ENCODE measurements around the gene JUNB. TPM values are rescaled to one million over a fixed set of nuclear protein-coding genes. Genes with fewer than 3 reads are reported as not detected.

Gene JUNB
- polyA plus RNA-seq, 1 of the 3 experiments (the other 2 are of a cell fraction) = 224 TPM

GRCh38 chr19:12788682-12789097, 2.6 kb upstream of the JUNB start (continued):
- no peak for TF ChIP-seq USF2 (IDR thresholded peaks at IDR 0.05; ENCODE audit: borderline replicate concordance, low read depth, low read length)
- no peak for TF ChIP-seq EZH2phosphoT487 (IDR thresholded peaks at IDR 0.05; ENCODE audit: borderline replicate concordance, low read depth)
- no peak for TF ChIP-seq SMC3 (IDR thresholded peaks at IDR 0.05; ENCODE audit: low read depth, low read length)
- TF ChIP-seq SIN3A (IDR thresholded peaks at IDR 0.05; ENCODE audit: borderline replicate concordance, low read depth, low read length) = no peak
- no peak for TF ChIP-seq IRF3 (IDR thresholded peaks at IDR 0.05; ENCODE audit: low read depth, low read length)
- TF ChIP-seq USF1 (IDR thresholded peaks at IDR 0.05; ENCODE audit: borderline replicate concordance, low read depth) = no peak
- TF ChIP-seq, protein P1, sequence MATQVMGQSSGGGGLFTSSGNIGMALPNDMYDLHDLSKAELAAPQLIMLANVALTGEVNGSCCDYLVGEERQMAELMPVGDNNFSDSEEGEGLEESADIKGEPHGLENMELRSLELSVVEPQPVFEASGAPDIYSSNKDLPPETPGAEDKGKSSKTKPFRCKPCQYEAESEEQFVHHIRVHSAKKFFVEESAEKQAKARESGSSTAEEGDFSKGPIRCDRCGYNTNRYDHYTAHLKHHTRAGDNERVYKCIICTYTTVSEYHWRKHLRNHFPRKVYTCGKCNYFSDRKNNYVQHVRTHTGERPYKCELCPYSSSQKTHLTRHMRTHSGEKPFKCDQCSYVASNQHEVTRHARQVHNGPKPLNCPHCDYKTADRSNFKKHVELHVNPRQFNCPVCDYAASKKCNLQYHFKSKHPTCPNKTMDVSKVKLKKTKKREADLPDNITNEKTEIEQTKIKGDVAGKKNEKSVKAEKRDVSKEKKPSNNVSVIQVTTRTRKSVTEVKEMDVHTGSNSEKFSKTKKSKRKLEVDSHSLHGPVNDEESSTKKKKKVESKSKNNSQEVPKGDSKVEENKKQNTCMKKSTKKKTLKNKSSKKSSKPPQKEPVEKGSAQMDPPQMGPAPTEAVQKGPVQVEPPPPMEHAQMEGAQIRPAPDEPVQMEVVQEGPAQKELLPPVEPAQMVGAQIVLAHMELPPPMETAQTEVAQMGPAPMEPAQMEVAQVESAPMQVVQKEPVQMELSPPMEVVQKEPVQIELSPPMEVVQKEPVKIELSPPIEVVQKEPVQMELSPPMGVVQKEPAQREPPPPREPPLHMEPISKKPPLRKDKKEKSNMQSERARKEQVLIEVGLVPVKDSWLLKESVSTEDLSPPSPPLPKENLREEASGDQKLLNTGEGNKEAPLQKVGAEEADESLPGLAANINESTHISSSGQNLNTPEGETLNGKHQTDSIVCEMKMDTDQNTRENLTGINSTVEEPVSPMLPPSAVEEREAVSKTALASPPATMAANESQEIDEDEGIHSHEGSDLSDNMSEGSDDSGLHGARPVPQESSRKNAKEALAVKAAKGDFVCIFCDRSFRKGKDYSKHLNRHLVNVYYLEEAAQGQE (IDR thresholded peaks at IDR 0.05; ENCODE audit: low read depth, low read length) = 0 out of 2 replicates have a peak, but pooled peaks have one; percentile 60
- no peak for TF ChIP-seq TAF1 (IDR thresholded peaks at IDR 0.05; ENCODE audit: borderline replicate concordance, low read depth, low read length)
- no peak for TF ChIP-seq FOXM1 (IDR thresholded peaks at IDR 0.05; ENCODE audit: low read depth)
- TF ChIP-seq RAD21 (IDR thresholded peaks at IDR 0.05; ENCODE audit: low read length) = peak; percentile 17; the same call in 1 of the 2 replicates
- peak; percentile 80; the same call in 1 of the 2 replicates for TF ChIP-seq FOXJ3 (CRISPR knock-in tag; IDR thresholded peaks at IDR 0.05)
- no peak for TF ChIP-seq JUND (IDR thresholded peaks at IDR 0.05)
- TF ChIP-seq CHD2 (IDR thresholded peaks at IDR 0.05; ENCODE audit: low read length, partially characterized antibody) = peak; percentile 95
- peak; percentile 88 for TF ChIP-seq PBX3 (IDR thresholded peaks at IDR 0.05)
- TF ChIP-seq, protein P2, sequence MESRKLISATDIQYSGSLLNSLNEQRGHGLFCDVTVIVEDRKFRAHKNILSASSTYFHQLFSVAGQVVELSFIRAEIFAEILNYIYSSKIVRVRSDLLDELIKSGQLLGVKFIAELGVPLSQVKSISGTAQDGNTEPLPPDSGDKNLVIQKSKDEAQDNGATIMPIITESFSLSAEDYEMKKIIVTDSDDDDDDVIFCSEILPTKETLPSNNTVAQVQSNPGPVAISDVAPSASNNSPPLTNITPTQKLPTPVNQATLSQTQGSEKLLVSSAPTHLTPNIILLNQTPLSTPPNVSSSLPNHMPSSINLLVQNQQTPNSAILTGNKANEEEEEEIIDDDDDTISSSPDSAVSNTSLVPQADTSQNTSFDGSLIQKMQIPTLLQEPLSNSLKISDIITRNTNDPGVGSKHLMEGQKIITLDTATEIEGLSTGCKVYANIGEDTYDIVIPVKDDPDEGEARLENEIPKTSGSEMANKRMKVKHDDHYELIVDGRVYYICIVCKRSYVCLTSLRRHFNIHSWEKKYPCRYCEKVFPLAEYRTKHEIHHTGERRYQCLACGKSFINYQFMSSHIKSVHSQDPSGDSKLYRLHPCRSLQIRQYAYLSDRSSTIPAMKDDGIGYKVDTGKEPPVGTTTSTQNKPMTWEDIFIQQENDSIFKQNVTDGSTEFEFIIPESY (IDR thresholded peaks at IDR 0.05; ENCODE audit: borderline replicate concordance, low read depth) = no peak
- no peak for TF ChIP-seq MXI1 (IDR thresholded peaks at IDR 0.05; ENCODE audit: low read depth, low read length)
- TF ChIP-seq TEAD4 (IDR thresholded peaks at IDR 0.05; ENCODE audit: borderline replicate concordance, insufficient read depth) = peak; percentile 57; the same call in 1 of the 2 replicates
- peak; percentile 37; the same call in 1 of the 2 replicates for TF ChIP-seq GATA2 (CRISPR knock-in tag; IDR thresholded peaks at IDR 0.05)
- TF ChIP-seq ELF1 (IDR thresholded peaks at IDR 0.05) = no peak
- peak; percentile 71 for TF ChIP-seq POLR2AphosphoS5 (IDR thresholded peaks at IDR 0.05; ENCODE audit: low read depth, low read length)
- no peak for TF ChIP-seq YY1 (IDR thresholded peaks at IDR 0.05; ENCODE audit: low read depth)

Data from SK-N-SH (cell line).